ENCODE results near the gene ANP32E. TPM values are rescaled to one million over a fixed set of nuclear protein-coding genes. Genes with fewer than 3 reads are reported as not detected.

The ANP32E gene
- total RNA-seq: 12.3 and 20.8 TPM in 2 replicates

GRCh38 chr1:150235852-150236613 lies at the start of gene ANP32E:
TSS of gene ANP32E (minus strand) at chr1:150236112. CDS start at chr1:150235786, 326 bp downstream.

DNA sequence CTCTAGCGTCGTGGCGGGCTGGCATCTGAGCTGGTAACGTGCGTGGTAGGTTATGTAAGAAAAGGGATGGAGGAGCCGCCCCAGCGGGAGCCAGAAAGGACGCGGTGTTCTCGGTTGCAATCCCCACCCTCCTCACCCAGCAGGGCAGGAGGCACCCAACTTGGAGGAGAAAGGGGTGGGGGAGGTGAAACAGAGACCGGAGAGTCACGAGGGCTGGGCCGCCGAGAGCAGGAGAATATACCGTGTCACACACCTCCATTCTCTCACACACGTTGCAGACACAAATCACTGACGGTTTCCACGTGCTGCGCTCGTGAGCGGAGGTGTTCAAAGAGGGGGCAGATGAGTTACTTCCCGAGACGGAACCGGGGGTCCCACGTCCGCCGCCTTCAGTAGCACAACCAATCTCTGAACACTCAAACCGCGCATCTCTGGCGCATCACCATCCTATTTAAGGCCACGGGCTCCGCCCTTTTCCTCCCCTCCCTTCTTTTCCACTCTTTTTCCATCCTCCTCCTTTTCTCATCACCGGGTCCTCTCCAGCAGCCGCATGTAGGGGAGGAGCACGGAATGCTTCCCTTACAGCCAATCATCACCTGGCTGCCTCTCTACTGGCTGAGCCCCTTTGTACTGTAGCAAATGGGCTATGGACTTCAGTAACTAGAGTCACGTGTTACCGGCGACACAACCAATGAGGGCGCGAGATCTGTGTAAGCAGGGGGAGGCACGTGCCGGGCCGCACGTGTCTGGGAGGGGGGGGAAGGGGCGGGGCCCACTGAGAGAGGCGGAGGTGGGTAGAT lies 46.0 kb upstream of the ANP32E start, which contains the start of gene CIART:
CIART (plus strand) TSS at position 797 of the 800 bp plus-strand sequence. CDS start 714 bp downstream, outside the sequence.

DNA sequence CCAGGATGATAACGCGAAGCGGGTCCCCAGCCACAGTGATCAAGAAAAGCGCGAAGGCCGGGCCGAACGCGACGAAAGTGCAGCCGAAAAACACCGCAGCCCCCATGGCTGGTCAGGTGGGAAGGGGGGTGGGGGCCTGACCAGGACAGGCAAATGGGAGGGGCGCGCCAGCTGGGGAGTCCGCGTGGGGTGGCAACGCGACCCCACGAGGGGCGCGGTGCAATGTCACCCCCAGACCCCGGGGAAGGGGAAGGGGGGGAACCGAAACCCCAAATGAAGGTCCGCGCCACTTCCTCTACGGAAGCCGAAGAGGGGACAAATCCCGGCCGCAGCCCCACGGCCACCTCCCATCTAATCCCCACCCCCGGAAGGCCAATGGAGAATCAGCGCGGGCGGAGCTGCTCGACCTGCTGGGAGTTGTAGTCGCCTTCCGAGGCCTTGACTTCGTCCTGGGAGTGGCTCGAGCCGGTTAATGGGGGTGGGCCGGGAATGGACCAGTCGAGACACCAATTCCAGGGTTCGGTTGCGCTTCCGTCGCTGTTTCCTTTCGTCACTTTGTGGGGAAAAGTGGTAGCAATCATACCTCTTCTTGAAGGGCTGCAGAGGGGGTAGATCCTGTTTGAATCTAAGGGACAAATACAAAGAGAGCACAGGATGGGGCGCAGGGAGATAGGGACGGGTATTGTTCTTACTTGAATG lies 32.9 kb upstream of the ANP32E start, which contains the start of gene APH1A:
APH1A (minus strand) TSS at position 312 of the 699 bp plus-strand sequence; CDS start at position 106, 206 bp downstream.

DNA sequence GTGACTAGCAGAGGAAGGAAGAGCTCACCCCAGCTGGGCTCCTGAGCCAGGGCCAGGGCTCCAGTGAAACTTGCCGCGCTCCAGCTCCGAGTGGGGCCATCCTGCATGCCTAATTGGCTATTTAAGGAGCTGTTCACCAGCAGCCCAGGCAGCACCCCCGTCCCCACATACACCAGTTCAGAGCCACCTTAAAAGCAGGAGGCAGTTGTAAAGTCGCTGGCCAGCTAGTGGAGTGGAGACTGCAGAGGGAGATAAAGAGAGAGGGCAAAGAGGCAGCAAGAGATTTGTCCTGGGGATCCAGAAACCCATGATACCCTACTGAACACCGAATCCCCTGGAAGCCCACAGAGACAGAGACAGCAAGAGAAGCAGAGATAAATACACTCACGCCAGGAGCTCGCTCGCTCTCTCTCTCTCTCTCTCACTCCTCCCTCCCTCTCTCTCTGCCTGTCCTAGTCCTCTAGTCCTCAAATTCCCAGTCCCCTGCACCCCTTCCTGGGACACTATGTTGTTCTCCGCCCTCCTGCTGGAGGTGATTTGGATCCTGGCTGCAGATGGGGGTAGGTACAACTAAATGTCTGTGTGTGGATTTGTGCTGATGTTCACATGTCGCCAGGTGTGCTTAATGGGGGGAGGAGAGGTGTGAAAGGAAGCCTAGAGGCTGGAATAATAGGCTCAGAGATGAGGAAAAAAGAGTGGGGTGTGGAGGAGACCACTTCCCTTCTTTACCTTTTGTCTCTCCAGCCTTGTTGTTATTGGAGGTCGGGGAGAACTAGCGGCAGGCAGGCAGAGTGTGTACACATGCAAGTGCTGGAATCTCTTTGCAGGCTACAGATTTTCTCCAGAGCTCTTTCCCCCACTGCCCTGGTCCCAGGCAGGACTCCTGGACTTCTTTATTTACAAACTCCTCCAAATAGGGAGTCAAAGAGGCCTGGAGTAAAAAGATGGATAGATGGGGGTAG lies 22.0 kb upstream of the ANP32E start, which contains the start of gene CA14:
CA14 (plus strand) TSS at position 151 of the 962 bp plus-strand sequence; CDS start at position 506, 355 bp downstream.

Other genes starting within 250 kb of the ANP32E start
- 6.4 and 7.5 TPM in 2 replicates for gene OTUD7B, start 225.4 kb downstream of the ANP32E start, total RNA-seq
- 22.9 and 24.1 TPM in 2 replicates for gene VPS45, start 168.3 kb downstream of the ANP32E start, total RNA-seq
- 5.6 and 5.8 TPM in 2 replicates for gene PLEKHO1, start 86.2 kb downstream of the ANP32E start, total RNA-seq
- 0.08 and 0.39 TPM in 2 replicates for gene CA14, start 21.7 kb upstream of the ANP32E start, total RNA-seq
- 131 and 138 TPM in 2 replicates for gene APH1A, start 32.9 kb upstream of the ANP32E start, total RNA-seq
- 0.08 and 1.2 TPM in 2 replicates for gene C1orf54, start 36.7 kb upstream of the ANP32E start, total RNA-seq
- 2.2 and 4.4 TPM in 2 replicates for gene CIART, start 46.4 kb upstream of the ANP32E start, total RNA-seq
- gene MRPS21, start 57.7 kb upstream of the ANP32E start, total RNA-seq: 50.7 and 53.0 TPM in 2 replicates
- gene PRPF3, start 85.4 kb upstream of the ANP32E start, total RNA-seq: 18.3 and 30.6 TPM in 2 replicates
- gene RPRD2, start 128.0 kb upstream of the ANP32E start, total RNA-seq: 7.3 and 9.1 TPM in 2 replicates